ENCODE measurements around the gene SLC35G2. TPM values are rescaled to one million over a fixed set of nuclear protein-coding genes. Genes with fewer than 3 reads are reported as not detected.
"Not testable (repeated sequence)": the region's sequence is repeated elsewhere in the genome, so short reads cannot be mapped to it uniquely, and the experiment has no call there.

SLC35G2 gene
- total RNA-seq, 1 donor from 2014 or later, result 1.8 TPM

DNA sequence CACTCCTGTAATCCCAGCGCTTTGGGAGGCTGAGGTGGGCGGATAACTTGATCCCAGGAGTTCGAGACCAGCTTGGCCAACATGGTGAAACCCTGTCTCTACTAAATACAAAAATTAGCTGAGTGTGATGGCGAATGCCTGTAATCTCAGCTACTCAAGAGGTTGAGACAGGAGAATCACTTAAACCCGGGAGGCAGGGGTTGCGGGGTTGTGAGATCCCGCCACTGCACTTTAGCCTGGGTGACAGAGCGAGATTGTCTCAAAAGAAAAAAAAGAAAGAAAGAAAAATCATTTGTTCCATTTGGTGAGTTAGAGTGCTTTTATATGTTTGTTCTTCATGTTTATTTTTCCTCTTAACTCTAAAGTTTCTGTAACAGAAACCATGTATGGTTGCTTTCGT lies 50.4 kb downstream of the SLC35G2 start:
- DNase-seq, result no peak
- no peak for ATAC-seq (ENCODE audit: poor library complexity)
- intact Hi-C loops (cut with DNase I), result loop anchor here (10.0 kb wide), 1 partner anchor 66 kb away; no protein-coding TSS in a partner anchor

DNA sequence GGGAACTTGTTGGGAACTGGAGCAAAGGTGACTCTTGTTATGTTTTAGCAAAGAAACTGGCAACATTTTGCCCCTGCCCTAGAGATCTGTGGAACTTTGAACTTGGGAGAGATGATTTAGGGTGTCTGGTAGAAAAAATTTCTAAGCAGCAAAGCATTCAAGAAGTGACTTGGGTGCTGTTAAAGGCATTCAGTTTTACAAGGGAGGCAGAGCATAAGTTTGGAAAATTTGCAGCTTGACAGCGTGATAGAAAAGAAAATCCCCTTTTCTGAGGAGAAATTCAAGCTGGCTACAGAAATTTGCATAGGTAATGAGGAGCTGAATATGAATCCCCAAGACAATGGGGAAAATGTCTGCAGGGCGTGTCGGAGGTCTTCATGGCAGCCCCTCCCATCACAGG lies 53.3 kb downstream of the SLC35G2 start:
- ATAC-seq (ENCODE audit: poor library complexity); DNase-seq; intact Hi-C loops (cut with DNase I): not testable (repeated sequence)

GRCh38 chr3:136879510-136879909 lies 60.6 kb downstream of the SLC35G2 start:
- intact Hi-C loops (cut with DNase I); DNase-seq; ATAC-seq (ENCODE audit: poor library complexity): not testable (repeated sequence)

GRCh38 chr3:136882571-136882970 lies 63.6 kb downstream of the SLC35G2 start:
- no peak for DNase-seq
- intact Hi-C loops (cut with DNase I), result no loop called here
- no peak for ATAC-seq (ENCODE audit: poor library complexity)

DNA sequence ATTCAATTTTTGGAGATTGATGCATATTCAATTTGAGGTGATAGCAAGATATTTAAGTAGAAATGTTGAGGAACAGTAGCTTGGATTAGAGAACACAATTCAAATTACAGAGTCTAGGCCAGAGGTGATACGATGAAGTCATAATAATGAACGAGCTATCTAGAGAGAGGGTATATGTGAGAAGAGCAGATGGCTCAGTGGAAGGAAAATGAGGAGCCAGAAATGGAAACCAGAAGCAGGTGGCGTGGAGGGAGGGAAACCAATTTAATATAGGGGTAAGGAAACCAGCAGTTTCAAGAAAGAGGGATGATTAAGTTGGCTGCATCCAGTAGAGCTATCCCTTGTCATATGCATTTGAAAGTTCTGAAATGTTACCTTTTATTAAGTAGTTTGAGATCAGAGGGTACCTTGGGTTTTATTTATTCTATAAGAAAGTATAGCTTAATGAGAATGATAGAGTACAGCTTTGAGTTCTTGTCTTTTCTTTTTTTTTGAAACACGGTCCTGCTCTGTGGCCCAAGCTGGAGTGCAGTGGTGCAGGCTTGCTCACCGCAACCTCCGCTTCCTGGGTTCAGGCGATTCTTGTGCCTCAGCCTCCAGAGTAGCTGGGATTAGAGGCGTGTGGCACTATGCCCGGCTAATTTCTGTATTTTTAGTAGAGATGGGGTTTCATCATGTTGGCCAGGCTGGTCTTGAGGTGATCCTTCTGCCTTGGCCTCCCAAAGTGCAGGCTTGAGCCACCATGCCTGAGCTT lies 65.2 kb downstream of the SLC35G2 start:
- ATAC-seq (ENCODE audit: poor library complexity) (no peak), DNase-seq (no peak)
- intact Hi-C loops (cut with DNase I), result no loop called here

DNA sequence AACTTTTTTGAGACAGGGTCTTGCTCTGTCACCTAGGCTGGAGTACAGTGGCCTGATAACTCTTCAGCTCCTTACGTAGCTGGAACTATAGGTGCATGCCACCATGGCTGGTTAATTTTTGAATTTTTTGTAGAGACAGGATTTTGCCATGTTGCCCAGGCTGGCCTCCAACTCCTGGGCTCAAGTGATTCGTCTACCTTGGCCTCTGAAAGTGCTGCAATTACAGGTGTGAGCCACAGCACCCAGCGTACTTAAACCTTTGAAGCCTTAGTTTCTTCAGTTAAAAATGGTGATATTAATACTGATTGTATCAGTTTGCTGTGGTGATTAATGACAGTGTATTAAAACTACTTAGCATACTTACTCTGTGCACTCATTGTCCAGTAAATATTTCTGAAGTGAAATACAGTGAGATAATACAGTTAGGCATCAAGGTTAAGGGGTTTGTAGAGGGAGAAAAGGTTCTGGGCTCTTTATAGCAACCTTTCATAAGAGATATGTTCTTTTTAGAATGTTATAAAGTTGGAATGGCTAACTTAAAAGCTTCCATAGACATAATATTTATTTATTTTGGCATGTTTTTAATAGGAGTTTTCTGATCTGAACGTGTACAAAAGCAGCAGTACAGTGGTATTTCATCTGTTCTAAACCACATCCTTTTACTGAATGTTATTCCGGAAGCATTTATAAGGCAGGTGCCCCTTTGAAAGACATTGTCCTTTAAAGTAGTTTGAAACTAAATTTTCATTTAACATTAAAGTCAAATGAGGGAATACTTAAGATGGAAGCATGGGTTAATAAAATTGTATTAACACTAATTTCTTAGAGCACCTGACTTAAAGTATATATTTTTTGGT lies 66.7 kb downstream of the SLC35G2 start:
- DNase-seq, result no peak
- intact Hi-C loops (cut with DNase I), result no loop called here
- no peak for ATAC-seq (ENCODE audit: poor library complexity)

- intact Hi-C loops (cut with DNase I), result no loop called here
- ATAC-seq (ENCODE audit: poor library complexity) (no peak), DNase-seq (no peak)
Observed at GRCh38 chr3:136889947-136890346, 71.0 kb downstream of the SLC35G2 start.

DNA sequence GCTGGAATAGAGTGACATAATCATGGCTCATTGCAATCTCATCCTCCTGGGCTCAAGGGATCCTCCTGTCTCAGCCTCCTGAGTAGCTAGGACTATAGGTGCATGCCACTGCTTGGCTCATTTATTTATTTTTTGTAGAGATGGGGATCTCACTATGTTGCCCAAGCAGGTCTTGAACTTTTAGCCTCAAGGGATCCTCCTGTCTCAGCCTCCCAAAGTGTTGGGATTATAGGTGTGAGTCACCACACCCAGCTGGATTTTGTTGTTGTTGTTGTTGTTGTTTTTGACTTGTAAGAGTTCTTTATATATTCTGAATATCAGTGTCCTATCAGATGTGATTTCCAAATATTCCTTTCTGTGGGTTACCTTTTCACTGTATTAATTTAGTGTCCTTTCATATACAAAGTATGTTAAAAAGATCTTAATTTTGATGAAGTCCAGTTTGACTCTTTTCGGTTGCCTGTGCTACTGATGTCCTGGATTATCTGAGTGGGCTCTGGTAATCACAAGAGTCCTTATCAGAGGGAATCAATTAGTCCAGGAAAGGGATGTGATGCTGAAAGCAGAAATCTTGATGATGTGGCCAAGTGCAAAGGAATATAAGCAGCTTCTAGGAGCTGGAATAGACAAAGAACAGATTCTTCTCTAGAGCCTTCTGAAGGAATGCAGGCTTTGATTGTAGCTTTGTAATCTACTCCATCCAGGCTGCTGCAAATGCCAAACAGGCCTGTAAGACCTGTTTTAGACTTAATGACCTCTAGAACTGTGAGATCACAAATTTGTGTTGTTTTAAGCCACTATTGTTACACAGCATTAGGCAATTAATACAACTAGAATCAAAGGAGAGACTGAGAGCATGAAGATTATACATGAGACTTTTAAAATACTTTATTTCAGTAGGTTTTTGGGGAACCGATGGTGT lies 73.3 kb downstream of the SLC35G2 start:
- DNase-seq (no peak), ATAC-seq (ENCODE audit: poor library complexity) (no peak)
- intact Hi-C loops (cut with DNase I), result no loop called here

DNA sequence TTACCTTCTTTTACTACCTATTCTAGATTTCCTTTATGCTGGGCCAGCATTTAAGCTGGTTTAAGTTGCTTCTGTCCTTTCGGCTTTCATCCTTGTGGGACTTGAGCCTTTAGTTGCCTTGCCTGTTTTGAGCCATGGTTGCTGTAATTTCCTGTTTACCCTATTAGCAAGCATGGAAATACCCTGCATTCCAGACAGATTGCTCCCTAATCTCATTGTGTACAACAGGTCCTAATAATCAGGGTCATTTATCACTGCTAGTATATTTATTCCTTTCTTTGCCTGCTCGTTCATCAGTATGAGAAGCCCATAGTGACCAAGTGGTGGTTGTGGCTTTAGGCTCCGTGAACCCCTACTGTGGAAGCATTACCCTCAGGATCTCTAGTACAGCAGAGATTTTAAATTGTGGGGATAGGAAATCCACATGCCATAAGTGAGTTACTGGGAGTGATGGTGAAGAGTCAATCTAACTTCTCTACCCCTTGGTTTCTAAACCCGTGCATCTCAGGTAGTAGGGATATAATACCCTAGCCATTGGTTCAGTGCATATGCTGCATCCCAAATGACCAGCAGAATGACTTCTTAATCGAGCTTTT lies 75.0 kb downstream of the SLC35G2 start:
- intact Hi-C loops (cut with DNase I), result no loop called here
- ATAC-seq (ENCODE audit: poor library complexity) (peak; percentile 38), DNase-seq (no peak)

- ATAC-seq (ENCODE audit: poor library complexity); intact Hi-C loops (cut with DNase I); DNase-seq: not testable (repeated sequence)
Observed at GRCh38 chr3:136897171-136897570, 78.2 kb downstream of the SLC35G2 start.

DNA sequence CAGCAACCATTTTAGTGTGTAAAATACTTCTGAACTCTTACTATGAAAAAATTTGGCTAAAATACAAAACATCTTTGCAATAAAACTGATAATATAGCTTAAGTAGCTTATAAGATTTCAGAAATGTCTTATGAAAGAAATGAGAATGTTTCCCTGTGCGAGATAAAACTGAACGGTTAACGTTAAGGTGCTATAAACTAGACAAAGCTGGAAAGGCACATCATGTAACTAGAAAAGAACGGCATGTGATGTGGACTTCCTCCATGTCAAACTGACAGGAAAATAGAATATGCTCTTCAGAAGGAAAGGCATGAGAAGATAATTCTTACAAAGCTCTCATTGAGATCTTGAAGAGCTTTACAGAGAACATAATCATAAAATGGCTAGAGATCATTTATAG lies 79.6 kb downstream of the SLC35G2 start:
- intact Hi-C loops (cut with DNase I), result no loop called here
- DNase-seq, result no peak
- no peak for ATAC-seq (ENCODE audit: poor library complexity)

DNA sequence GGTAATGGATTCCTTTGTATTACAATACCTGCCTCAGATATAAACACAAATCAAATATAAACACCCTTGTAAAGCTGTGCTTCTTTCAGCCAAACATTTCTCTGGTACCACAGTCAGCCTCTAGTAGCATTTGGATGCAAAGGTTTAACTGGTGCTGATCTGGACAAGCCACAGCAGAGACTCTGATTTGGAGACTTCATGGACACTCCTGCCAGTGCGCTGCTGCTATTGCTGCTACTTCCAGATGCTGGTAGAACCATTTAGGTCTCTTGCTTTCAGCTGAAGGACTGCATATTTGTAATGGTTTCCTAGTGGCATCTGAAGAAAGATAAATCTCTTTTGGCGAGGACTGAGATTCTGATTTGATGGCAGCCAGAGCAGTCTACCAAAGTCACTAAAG lies 80.0 kb downstream of the SLC35G2 start:
- peak; percentile 22 for ATAC-seq (ENCODE audit: poor library complexity)
- intact Hi-C loops (cut with DNase I), result no loop called here
- no peak for DNase-seq

DNA sequence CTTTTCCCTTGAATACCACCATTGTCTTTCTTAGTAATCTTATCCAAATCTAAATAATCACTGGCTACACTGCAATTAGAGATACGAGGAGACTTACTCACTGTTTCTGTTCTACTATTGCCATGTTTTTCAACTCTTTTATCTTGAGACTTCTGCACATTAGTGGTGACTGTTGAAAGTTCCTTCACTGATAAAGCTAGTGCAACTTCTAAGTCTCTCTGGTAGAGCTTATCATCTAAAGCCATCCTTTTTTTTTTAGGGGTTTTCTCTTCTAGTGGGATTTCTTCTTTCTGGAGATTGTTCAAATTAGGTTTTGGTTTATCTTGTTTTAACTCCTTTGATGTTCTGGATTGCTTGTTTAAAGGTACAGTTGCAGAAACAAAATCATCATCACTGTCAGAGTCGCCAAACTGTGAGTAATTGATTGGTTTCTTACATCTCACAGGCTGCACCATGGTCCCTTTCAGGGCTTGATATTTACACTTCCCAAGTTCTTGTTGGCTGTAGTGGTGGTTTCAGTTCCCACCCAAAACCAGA lies 80.8 kb downstream of the SLC35G2 start:
- no peak for DNase-seq
- intact Hi-C loops (cut with DNase I), result no loop called here
- no peak for ATAC-seq (ENCODE audit: poor library complexity)

- ATAC-seq (ENCODE audit: poor library complexity); DNase-seq; intact Hi-C loops (cut with DNase I): not testable (repeated sequence)
Observed at GRCh38 chr3:136900694-136901093, 81.8 kb downstream of the SLC35G2 start.

GRCh38 chr3:136901391-136901790 lies 82.5 kb downstream of the SLC35G2 start:
- intact Hi-C loops (cut with DNase I), result no loop called here
- DNase-seq (no peak), ATAC-seq (ENCODE audit: poor library complexity) (no peak)

GRCh38 chr3:136902530-136902929 lies 83.6 kb downstream of the SLC35G2 start:
- DNase-seq; ATAC-seq (ENCODE audit: poor library complexity); intact Hi-C loops (cut with DNase I): not testable (repeated sequence)

GRCh38 chr3:136903899-136904298 lies 85.0 kb downstream of the SLC35G2 start:
- intact Hi-C loops (cut with DNase I), result no loop called here
- no peak for ATAC-seq (ENCODE audit: poor library complexity)
- no peak for DNase-seq

GRCh38 chr3:136904746-136905145 lies 85.8 kb downstream of the SLC35G2 start:
- DNase-seq (no peak), ATAC-seq (ENCODE audit: poor library complexity) (no peak)
- intact Hi-C loops (cut with DNase I), result no loop called here

All from Right ventricle myocardium superior (tissue), 1 donor.